Posterior cingulate gyrus (tissue), 11 donors: ENCODE measurements around the gene KRTAP10-3.

ENCODE experiments used
- DNase-seq, 10 donors: peaks; one replicate each; pipeline versions ENCODE4 v3.0.0 to v3.0.0-alpha.2; 2020 to 2021; ENCODE audit warnings: mixed read lengths in 3 of 10
- intact Hi-C: fragments of 100-400 bp; cut with DNase I; formaldehyde crosslinking; loops from one replicate; pipeline ENCODE4 v1.15.1; 2023

The KRTAP10-3 gene

GRCh38 chr21:44531606-44532564, 26.7 kb downstream of the KRTAP10-3 start:
- intact Hi-C loops, result no loop called here
- peak in 6 of 10 donors; percentile 1 to 56 (median 10) for DNase-seq

DNA sequence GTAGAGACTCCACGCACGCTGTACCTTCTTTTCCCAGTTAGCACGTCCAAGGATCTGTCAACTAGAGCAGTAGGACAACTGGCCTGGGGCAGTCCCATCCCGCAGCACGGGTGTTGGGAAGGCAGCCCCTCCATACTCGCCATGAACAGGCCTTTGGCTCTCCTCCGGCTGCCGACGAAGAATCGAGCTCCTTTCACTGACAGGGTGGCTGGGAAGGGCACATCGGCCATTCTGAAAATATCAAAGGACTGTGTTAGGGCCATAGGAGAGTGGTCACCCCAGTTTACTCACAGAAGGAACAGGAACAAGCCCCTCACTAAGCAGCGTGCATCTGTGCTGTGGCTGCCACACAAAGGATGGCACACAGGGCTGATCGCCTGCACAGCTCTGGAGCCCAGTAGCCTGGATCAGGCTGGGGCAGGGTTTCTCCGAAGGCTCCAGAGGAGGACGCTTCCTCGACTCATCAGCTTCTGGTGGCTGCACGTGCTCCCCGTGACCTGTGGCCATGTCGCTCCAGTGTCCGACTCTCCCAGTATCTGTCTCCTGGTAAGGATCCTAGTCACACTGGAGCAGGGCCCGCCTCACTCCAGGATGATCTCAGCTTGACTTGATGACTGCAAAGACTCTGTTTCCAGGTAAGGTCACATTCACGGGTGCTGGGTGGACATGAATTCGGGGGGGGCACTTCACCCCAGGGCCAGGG, 27.5 kb downstream of the KRTAP10-3 start:
- intact Hi-C loops, result no loop called here
- DNase-seq, result peak in 3 of 10 donors; percentile 17 to 69 (median 47)

- intact Hi-C loops, result no loop called here
- DNase-seq, result peak in 4 of 10 donors; percentile 1 to 64 (median 18)
Observed at GRCh38 chr21:44530221-44530902, 28.2 kb downstream of the KRTAP10-3 start.

GRCh38 chr21:44529503-44530125, 29.0 kb downstream of the KRTAP10-3 start:
- intact Hi-C loops, result no loop called here
- DNase-seq, result peak in 4 of 10 donors; percentile 2 to 60 (median 32)

GRCh38 chr21:44529011-44529421, 29.6 kb downstream of the KRTAP10-3 start:
- peak in 4 of 10 donors; percentile 4 to 54 (median 21) for DNase-seq
- intact Hi-C loops, result no loop called here

GRCh38 chr21:44528634-44528995, 30.0 kb downstream of the KRTAP10-3 start:
- intact Hi-C loops, result no loop called here
- peak in 3 of 10 donors; percentile 6 to 55 (median 53) for DNase-seq

DNA sequence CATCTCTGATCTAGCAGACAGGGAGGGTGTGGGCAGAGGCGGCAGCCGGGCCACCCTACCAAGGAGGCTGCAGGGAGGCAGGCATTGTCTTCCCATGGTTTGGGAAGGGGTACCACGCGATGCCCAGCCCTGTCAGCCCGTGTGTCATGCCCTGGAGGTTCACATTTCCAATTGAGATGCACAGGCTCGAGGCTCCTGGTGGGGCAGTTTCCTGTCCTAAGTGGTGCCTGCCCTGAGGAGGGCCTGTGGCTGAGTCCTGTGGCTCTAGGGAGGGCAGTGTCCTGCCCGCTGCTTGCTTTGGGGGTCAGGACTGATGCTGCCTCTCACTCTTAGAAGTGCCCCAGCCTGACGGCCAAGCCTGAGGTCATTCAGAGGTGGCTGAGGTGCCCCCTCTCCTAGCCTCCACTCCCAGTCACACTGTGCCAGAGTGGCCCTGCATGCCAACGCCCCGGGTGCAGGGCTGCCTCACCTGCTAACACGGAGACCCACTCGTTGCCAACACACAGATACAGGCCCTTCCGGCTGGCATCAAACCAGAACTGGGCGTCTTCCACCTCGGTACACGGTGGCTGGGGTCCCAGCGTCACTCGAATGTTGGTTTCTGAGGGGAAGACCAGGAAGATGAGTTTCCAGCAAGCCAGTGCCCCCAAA, 30.5 kb downstream of the KRTAP10-3 start:
- intact Hi-C loops, result no loop called here
- peak in 6 of 10 donors; percentile 2 to 72 (median 29) for DNase-seq

DNA sequence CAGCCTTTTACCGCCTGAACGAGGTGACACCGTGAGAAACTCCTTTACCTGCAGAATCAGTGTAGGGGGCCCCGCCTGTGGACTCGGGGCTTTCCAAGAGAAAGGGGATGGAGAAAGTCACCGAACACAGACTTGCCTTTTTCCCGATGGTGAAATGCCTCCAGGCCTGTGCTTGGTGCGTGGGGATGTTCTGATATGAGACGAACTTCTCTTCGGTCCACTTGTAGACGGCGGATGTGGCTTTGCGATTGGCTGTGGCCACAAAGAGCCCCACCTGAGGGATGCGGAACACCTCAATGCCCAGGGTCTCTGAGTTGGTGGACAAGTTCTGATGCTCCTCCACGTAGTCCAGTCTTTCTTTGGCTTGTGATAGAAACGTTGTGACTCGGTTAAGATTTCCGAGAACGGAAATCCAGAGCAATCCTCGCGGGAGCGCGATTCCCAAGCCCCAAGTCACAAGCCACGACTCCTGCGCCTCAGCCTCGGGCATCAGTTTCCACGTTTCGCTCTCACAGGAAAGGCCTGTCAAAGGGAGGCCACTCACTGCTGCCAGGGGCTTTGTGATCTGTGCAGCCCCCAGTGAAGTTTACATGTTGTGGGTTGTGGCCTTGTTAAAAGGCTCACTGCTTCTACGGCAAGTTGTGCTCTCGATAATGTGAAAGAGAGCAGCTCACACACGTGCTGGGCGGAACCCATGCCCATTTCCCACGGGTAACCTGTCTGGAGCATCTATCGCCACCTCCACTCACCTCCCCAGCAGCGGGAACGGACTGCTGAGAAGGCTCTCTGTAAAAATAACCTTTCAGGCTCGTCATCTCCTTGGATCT, 31.2 kb downstream of the KRTAP10-3 start:
- DNase-seq, result peak in 3 of 10 donors; percentile 8 to 39 (median 19)

DNA sequence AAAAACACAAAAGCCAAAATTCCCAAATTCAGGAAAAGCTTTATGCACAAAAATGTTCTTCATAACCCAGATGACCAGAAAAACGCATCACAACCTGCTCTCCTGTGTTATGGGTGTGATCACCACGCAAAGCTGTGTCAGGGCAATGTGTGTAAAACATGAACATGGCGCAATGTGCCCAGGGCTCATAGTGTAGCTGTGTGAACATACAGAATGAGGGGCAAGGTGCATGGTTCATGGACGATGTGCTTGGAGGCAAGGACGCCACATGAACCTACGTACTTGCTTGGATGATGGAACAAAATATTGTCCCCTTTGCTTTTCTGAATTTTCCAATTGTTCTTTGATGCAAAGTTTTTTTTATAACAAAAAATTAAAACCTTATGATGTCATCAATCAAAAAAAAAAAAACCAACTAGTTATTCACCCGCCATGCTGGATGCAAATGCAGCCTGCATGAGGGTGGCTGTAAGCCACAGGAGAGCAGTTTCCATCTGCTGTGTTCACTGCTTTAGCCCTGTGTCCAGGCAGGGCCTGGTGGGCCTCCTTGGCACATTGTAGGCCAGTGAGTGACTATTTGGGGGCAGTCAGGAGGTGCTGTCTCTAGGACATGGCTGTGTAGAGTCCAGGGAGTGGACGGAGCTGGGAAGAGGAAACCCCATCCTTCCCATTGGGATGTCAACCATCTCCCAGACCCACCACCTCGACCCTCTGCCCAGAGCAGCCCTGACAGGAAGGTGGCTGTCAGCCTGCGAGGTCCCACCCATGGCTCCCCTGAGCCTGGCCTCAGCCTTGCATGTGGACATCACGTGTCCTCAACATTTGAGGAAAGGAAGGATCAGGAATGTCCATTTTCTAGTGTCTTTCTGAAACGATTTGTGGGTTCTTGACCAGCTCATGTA, 32.2 kb downstream of the KRTAP10-3 start:
- intact Hi-C loops, result no loop called here
- peak in 6 of 10 donors; percentile 1 to 69 (median 20) for DNase-seq

More for the DNA sequence above, 31.2 kb downstream of the KRTAP10-3 start:
- intact Hi-C loops, result no loop called here

DNA sequence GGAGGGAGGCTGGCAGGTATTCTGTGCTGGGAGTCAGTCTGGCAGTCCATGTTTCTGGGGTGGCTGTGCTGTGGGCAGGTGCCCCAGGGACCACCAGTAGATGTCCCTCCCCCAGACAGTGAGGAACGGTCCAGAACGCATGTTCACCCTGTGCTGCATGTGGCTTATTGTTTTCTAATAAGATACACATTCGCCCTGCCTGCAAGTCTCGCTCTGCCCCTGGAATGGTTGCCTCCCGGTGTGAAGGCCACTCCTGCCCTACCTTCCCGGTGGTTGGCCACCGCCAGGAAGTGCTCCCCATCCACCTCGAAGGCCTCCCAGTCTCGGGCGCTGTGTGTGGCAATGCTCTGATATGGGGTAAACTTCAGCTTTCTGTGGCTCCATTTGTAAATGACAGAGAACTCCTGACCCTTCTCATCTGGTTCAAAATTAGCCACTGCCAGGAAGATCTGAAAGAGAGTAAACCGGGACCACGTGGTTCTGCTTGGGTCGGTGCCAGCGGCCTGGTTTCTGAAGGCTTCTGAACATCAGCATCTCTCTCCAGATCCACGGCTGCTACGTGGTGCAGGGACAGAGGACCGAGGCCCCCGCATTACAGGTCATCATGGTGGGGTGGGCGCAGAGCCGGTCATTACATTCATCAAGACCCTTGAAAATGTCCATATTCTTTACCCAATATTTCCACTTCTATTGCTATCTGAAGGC, 33.1 kb downstream of the KRTAP10-3 start:
- intact Hi-C loops, result no loop called here
- peak in 6 of 10 donors; percentile 7 to 81 (median 48) for DNase-seq

- DNase-seq, result no peak
- intact Hi-C loops, result no loop called here
Observed at GRCh38 chr21:44524414-44525371, 33.9 kb downstream of the KRTAP10-3 start.

DNA sequence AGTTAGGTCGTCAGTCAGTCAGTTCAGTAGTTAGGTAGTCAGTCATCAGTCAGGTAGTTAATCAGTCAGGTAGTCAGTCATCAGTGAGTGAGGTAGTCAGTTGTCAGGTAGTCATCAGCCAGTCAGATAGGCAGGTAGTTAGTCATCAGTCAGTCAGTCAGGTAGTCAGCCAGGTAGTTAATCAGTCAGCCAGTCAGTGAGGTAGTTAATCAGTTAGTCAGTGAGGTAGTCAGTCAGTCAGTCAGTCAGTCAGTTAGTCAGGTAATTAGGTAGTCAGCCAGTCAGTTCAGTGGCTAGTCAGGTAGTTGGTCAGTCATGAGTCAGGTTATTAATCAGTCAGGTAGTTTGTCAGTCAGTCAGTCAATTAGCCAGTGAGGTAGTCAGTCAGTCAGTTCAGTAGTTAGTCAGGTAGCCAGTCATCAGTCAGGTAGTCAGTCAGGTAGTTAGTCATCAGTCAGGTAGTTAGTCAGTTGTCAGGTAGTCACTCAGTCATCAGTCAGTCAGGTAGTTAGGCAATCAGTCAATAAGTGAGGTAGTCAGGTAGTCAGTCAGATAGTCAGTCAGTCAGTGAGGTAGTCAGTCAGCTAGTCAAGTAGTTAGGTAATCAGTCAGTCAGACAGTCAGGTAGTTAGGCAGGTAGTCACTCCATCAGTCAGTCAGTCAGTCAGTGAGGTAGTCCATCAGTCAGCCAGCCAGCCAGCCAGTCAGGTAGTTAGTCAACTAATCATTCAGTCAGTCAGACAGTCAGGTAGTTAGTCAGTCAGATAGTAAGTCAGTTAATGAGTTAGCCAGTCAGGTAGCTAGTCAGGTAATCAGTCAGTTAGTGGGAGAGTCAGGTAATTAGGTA, 34.8 kb downstream of the KRTAP10-3 start:
- intact Hi-C loops, result no loop called here
- DNase-seq, result no peak

DNA sequence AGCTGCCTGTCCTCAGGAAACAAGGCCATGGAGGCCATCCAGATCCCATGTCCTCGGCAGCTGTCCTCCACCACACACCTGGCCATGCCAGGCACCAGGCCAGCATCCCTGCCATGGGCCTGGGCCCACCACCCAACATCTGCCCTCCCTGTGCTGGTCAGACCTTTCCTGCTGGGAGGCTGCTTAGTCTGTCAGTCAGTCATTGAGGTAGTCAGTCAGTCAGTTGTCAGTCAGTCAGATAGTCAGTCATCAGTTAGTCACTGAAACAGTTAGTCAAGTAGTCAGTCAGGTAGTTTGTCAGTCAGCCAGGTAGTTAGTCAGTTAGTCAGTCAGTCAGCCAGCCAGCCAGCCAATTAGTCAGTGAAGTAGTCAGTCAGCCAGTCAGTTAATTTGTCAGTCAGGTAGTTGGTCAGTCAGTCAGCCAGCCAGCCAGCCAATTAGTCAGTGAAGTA, 35.8 kb downstream of the KRTAP10-3 start:
- intact Hi-C loops, result no loop called here
- DNase-seq, result peak in 1 of 10 donors; percentile 5

GRCh38 chr21:44521928-44522752, 36.5 kb downstream of the KRTAP10-3 start:
- peak in 6 of 10 donors; percentile 1 to 72 (median 22) for DNase-seq
- intact Hi-C loops, result no loop called here
